ENCODE measurements around the gene TMEM132D. TPM values are rescaled to one million over a fixed set of nuclear protein-coding genes. Genes with fewer than 3 reads are reported as not detected.

Gene TMEM132D
- total RNA-seq, 1 experiment from 2014 or later = not detected

DNA sequence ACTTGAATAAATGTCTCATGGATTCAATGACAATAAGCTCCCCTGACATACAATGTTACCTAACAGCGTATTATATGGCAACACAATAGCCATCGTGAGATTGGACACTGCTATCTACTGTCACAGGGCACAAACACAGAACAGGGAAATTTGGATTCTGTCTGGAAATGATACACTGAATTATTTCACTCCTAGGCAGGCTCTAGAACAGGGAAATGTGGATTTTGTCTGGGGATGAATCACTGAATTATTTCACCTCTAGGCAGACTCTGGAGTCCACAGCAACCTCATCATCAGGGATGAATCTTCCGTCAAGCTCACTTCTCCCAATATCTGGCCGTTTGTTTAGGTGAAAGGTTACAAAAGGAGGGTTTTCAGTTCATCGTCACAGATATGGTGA lies 288.8 kb downstream of the TMEM132D start:
- POLR2A ChIA-PET = interaction anchor here (0.6 kb wide), 1 partner anchor 29 kb away, joined by 3 read pairs; no protein-coding TSS in a partner anchor
- no TSS peak for BruUV-seq (replicated peaks)
- Histone ChIP-seq H3K4me3 (ENCODE audit: low read depth in 2 of 2, low read length in 2 of 2) (no peak overlapping the region), H3K36me3 (ENCODE audit: control insufficient read depth, insufficient read depth, low read length) (no peaks in the 10 kb centered on the region), H3K4me1 (ENCODE audit: control insufficient read depth, insufficient read depth, low read length) (no peaks in the 10 kb centered on the region), H3K9me3 (ENCODE audit: control insufficient read depth, insufficient read depth, low read depth, low read length) (no peaks in the 10 kb centered on the region), H3K27me3 (ENCODE audit: control insufficient read depth, insufficient read depth, low read length) (no peaks in the 10 kb centered on the region), H3K27ac (ENCODE audit: low read length) (no peak overlapping the region)
- TF ChIP-seq, protein P1, sequence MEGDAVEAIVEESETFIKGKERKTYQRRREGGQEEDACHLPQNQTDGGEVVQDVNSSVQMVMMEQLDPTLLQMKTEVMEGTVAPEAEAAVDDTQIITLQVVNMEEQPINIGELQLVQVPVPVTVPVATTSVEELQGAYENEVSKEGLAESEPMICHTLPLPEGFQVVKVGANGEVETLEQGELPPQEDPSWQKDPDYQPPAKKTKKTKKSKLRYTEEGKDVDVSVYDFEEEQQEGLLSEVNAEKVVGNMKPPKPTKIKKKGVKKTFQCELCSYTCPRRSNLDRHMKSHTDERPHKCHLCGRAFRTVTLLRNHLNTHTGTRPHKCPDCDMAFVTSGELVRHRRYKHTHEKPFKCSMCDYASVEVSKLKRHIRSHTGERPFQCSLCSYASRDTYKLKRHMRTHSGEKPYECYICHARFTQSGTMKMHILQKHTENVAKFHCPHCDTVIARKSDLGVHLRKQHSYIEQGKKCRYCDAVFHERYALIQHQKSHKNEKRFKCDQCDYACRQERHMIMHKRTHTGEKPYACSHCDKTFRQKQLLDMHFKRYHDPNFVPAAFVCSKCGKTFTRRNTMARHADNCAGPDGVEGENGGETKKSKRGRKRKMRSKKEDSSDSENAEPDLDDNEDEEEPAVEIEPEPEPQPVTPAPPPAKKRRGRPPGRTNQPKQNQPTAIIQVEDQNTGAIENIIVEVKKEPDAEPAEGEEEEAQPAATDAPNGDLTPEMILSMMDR (IDR thresholded peaks at IDR 0.05) = no peak
- TF ChIP-seq SIN3A (IDR thresholded peaks at IDR 0.05; ENCODE audit: borderline replicate concordance, insufficient read depth, low read depth, low read length) (no peak), TCF7L2 (IDR thresholded peaks at IDR 0.05; ENCODE audit: low read depth, low read length) (no peak), POLR2AphosphoS5 (IDR thresholded peaks at IDR 0.05; ENCODE audit: low read depth, low read length) (no peak)
- TF ChIP-seq, protein P2, sequence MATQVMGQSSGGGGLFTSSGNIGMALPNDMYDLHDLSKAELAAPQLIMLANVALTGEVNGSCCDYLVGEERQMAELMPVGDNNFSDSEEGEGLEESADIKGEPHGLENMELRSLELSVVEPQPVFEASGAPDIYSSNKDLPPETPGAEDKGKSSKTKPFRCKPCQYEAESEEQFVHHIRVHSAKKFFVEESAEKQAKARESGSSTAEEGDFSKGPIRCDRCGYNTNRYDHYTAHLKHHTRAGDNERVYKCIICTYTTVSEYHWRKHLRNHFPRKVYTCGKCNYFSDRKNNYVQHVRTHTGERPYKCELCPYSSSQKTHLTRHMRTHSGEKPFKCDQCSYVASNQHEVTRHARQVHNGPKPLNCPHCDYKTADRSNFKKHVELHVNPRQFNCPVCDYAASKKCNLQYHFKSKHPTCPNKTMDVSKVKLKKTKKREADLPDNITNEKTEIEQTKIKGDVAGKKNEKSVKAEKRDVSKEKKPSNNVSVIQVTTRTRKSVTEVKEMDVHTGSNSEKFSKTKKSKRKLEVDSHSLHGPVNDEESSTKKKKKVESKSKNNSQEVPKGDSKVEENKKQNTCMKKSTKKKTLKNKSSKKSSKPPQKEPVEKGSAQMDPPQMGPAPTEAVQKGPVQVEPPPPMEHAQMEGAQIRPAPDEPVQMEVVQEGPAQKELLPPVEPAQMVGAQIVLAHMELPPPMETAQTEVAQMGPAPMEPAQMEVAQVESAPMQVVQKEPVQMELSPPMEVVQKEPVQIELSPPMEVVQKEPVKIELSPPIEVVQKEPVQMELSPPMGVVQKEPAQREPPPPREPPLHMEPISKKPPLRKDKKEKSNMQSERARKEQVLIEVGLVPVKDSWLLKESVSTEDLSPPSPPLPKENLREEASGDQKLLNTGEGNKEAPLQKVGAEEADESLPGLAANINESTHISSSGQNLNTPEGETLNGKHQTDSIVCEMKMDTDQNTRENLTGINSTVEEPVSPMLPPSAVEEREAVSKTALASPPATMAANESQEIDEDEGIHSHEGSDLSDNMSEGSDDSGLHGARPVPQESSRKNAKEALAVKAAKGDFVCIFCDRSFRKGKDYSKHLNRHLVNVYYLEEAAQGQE (IDR thresholded peaks at IDR 0.05; ENCODE audit: insufficient read depth in 1 of 2, low read depth in 2 of 2, low read length in 1 of 2) = no peak
- ATAC-seq = no peak
- CTCF ChIA-PET = no interaction called here
- DNase-seq (ENCODE audit: low read depth, low spot score) = no peak
- in situ Hi-C loops (cut with HindIII; ENCODE audit: low pct_unique_long_range_greater_than_20kb, low sequenced_read_pairs) (no loop called here), intact Hi-C loops (cut with micrococcal nuclease; ENCODE audit: unreplicated experiment) (no loop called here)

DNA sequence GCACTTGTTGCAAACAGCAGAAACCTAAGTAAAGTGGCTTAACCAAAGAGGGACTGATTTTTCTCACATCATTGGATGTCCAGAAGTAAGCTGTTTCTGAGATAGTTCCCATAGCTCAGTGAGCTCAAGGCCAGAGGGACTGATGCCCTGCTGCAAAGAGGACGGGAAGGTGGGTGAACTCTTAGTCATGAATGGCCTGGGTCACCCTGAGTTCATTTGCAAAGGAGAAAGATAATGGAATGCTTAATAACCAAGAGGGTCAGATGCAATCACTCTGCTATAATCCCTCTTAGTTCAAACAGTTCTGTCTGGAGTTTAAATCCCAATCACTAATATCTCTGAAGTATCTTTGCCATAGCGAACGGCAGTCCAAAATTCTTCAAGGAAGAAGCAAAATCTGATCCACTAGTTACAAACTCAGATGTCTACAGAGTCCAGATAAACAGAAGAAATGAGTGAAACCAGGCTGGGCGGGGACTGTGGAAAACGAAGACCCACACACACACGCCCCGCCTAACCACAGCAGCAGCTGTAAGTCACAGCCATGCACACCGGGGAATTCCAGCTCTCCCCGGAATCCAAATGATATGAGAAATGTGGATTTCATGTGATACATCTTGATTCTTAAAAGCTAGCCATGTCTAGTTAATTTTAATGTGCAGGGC lies 289.5 kb downstream of the TMEM132D start:
- intact Hi-C loops (cut with micrococcal nuclease; ENCODE audit: unreplicated experiment) = no loop called here
- no peaks in the 10 kb centered on the region for H3K36me3 ChIP-seq (ENCODE audit: control insufficient read depth, insufficient read depth, low read length)
- POLR2A ChIA-PET = no interaction called here
- ATAC-seq (no peak), DNase-seq (ENCODE audit: low read depth, low spot score) (no peak)
- in situ Hi-C loops (cut with HindIII; ENCODE audit: low pct_unique_long_range_greater_than_20kb, low sequenced_read_pairs) = no loop called here
- H3K27ac ChIP-seq (ENCODE audit: low read length) = no peak overlapping the region
- CTCF ChIA-PET = no interaction called here
- H3K9me3 ChIP-seq (ENCODE audit: control insufficient read depth, insufficient read depth, low read depth, low read length) = no peaks in the 10 kb centered on the region
- no peaks in the 10 kb centered on the region for H3K27me3 ChIP-seq (ENCODE audit: control insufficient read depth, insufficient read depth, low read length)
- no peak overlapping the region for H3K4me3 ChIP-seq (ENCODE audit: low read depth in 2 of 2, low read length in 2 of 2)
- no TSS peak for BruUV-seq (replicated peaks)
- no peaks in the 10 kb centered on the region for H3K4me1 ChIP-seq (ENCODE audit: control insufficient read depth, insufficient read depth, low read length)
- TF ChIP-seq, protein P1 (IDR thresholded peaks at IDR 0.05) = no peak
- TF ChIP-seq POLR2AphosphoS5 (IDR thresholded peaks at IDR 0.05; ENCODE audit: low read depth, low read length) = no peak
